Endometrium (tissue), 2 donors: ENCODE measurements around the gene CFAP92.
"Not testable (repeated sequence)": the region's sequence is repeated elsewhere in the genome, so short reads cannot be mapped to it uniquely, and the experiment has no call there.

ENCODE experiments used
- FAIRE-seq: peaks from 2 replicates; lab custom pipeline; 2012; peaks lifted over from hg19 to GRCh38; lab: Jason Lieb, UNC
- donor health status: control.
- donor health status: control.

CFAP92 gene

DNA sequence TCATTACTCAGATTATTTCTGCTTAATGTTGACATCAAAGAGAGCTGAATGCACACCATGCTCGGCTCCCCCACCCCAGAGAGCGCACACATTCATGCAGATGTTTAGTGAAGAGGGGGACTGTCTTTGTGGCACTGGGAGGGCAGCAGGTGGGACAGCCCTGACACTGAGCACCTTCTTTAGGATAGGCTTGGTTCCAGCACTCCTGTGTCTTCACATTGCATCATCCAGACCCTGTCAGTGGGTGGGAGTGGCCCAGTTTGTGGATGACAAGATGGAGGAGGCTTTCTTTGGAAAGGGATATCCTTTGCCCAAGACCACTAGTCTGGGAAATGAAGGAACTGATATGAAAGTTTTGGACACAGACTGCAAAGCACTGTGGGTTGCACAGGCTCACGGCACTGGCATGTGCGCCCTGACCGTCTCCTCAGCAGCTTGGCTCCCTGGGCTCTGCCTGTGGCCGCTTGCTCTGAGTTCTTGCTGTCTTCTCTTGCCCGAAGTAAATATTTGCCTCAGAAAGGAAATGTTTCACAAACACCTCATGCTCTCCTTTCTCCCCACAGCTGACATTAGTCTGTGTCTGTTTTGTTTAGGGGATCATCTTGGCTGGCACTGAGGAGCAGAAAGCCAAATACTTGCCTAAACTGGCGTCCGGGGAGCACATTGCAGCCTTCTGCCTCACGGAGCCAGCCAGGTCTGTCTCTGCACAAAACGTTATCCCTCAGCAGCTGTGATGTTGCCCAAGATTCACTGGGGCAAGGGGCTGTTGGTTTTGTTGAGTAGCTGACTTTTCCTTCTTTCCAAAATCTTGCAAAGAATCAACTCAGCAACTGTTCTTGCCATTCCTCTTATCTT, 97.8 kb downstream of the CFAP92 start:
- no peak for FAIRE-seq

GRCh38 chr3:128889139-128889894, 104.6 kb downstream of the CFAP92 start:
- FAIRE-seq: no peak

GRCh38 chr3:128884992-128885391, 108.9 kb downstream of the CFAP92 start:
- no peak for FAIRE-seq

- no peak for FAIRE-seq
Measured at GRCh38 chr3:128882719-128883118, 111.2 kb downstream of the CFAP92 start.

DNA sequence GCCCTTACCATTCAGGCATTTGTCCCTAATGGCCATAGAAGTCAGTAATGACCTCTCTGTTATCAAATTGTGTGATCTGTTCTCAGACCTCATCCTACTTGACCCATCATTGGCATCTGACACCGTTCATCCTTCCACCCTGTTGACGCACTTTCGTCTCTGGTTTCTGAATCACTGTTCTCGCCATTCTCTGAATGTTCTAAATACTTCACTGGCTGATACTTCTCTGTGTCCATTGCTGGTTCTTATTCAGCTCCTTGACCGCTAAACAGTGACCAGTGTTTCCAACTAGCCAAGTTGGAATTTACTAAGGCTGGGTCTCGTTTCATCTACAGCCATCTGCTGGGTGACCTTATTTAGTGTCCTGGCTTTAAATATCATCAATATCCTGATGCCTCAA, 112.3 kb downstream of the CFAP92 start:
- FAIRE-seq: no peak

- not testable (repeated sequence) for FAIRE-seq
Measured at GRCh38 chr3:128880455-128880854, 113.4 kb downstream of the CFAP92 start.

DNA sequence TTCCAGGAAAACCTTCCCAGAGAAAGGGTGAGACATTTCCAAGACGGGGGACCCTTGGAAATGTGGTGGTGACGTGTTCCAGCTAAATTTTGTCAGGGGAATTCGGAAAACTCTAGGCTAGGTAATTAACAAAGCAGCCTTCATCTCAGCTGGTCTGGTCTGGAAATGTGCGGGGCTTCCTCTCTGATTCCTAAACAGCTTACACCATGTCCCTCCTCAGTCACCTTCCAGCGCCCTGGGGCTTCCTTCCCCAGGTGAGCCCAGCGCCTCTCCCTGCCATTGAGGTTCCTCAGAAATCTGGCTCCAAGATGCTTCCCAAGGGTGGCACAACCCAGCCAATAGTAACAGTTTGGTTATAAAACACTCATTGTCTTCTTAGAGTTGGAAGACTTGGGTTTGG, 113.9 kb downstream of the CFAP92 start:
- no peak for FAIRE-seq

- FAIRE-seq: peak; percentile 87
Measured at GRCh38 chr3:128879125-128879969, 114.5 kb downstream of the CFAP92 start, which contains the start of gene ACAD9. ACAD9 (plus strand) TSS chr3:128879620; CDS start chr3:128879692, 72 bp downstream.

DNA sequence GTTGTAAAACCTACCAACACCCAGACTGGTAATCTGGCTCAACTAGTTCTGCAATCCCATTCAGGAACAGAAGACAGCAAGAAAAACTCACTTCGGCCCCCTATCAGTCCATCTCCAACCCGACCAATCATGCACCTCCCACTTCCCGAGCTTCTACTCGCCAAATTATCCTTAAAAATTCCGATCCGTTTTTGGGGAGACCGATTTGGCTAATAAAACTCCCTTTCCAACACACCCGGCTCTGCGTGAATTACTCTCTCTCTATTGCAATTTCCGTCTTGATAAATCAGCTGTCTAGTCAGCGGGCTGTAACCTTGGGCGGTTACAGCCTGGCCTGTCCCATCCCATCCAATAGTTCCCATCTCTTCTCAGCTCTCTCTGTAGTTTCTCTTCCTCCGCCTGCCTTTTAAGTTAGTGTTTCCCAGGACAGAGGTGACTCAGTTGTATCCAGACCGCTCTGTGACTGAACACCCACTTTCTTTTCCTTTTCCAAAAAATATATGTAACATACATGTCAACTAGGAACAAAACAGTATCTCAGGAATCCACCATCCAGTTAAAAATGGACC, 115.2 kb downstream of the CFAP92 start:
- no peak for FAIRE-seq

DNA sequence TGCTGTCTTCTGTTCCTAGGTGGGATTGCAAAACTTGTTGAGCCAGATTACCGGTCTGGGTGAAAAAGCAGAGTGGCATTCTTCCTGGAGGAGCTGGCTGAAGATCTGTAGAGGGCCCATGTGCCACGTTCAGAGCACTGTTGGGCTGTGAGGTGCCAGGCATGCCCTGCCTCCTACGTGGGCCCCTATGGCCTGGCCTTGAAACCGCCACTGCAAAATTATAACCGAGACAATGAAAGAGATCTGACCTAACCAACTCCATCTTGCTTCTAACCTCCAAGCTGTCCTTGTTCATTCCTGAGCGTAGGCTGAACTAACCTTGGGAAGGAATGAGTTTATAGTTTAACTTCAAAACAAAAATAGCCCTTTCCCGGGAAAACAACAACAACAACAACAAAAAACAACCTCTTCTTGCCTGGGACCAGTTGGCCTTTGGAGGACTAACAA, 115.8 kb downstream of the CFAP92 start:
- FAIRE-seq: no peak

GRCh38 chr3:128875556-128876120, 118.2 kb downstream of the CFAP92 start:
- FAIRE-seq: no peak

DNA sequence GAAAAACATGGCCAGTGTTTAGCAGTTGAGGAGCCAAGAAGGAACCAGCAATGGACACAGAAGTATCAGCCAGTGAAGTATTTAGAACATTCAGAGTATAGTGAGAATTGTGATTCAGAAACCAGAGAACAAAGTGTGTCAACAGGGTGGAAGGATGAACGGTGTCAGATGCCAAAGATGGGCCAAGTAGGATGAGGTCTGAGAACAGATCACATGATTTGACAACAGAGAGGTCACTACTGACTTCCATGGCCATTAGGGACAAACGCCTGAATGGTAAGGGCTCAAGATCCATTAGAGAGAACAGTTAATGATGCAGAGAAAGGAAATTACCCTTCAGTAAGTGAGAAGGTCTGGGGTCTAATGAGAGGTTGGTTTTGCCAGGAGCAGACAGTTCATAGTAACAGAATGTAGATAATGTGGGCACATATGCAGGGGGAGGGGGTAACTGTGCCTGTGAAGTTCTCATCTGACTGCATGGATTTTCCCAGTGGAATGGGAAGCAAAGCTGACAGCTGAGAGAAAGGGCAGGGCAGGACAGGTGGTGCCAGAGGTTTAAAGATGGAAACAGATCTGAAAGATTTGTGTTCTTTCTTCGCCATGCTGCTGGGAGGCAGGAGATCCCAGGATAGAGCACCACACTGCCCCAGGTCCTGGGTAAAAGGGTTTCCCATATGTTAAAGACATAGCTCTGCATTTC, 119.2 kb downstream of the CFAP92 start:
- FAIRE-seq: no peak

GRCh38 chr3:128873244-128874022, 120.4 kb downstream of the CFAP92 start:
- no peak for FAIRE-seq

GRCh38 chr3:128872744-128873143, 121.1 kb downstream of the CFAP92 start:
- FAIRE-seq: no peak

DNA sequence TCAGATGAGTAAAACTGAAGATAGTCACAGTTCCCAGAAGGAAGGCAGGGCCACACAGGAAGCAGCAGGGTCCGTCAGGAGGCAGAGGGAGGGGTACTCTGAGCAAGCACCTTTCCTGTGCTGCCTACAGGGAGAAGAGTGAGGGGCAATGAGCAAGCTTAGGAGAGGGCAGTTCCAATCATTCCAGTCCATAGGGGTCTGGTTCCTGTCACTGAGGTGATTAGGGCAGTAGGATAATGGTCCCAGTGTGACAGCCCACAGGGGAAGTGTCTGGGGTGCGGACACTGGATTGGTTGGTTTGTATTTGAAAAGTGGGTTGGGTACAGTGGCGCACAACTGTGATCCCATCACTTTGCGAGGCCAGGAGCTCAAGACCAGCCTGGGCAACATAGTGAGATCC, 121.6 kb downstream of the CFAP92 start:
- FAIRE-seq: no peak

- FAIRE-seq: no peak
Measured at GRCh38 chr3:128870347-128870746, 123.5 kb downstream of the CFAP92 start.

DNA sequence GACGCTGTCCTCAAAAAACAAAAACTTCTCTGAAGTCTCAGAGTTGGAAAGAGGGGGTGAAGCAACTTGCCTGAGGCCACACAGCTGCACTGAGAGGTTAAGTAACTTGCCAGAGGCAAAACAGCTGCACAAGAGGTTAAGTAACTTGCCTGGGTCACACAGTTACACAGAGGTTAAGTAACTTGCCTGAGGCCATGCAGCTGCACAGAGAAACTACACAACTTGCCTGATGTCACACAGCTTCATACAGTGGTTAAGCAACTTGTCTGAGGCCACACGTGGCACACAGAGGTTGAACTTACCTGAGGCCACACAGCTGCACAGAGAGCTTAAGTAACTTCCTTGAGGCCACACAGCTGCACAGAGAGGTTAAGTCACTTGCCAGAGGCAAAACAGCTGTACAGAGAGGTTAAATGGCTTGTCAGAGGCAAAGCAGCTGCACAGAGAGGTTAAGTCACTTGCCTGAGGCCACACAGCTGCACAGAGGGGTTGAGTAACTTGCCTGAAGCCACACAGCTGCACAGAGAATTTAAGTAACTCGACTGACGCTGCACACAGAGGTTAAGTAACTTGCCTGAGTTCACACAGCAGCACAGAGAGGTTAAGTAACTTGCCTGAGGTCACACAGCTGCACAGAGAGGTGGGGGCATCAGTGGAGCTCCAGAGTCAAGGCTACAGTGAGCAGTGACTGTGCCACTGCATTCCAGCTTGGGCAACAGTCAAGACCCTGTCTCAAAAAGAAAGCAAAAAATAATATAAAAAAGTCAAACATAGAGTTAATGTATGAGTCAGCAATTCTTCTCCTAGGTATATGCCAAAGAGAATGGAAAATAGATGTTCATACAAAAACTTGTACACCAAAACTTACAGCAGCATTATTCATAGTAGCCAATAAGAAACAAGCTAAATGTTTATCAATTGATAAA, 126.4 kb downstream of the CFAP92 start:
- FAIRE-seq: no peak

GRCh38 chr3:128864849-128865804, 128.7 kb downstream of the CFAP92 start:
- FAIRE-seq: not testable (repeated sequence)
